Pancreas (tissue), 10 donors: ENCODE measurements around the gene C10orf95. TPM values are rescaled to one million over a fixed set of nuclear protein-coding genes. Genes with fewer than 3 reads are reported as not detected.

Experiments used
- ATAC-seq, 4 donors: fragments of 200-7000 bp; cut with Tn5 transposase; one replicate each; pipeline versions ENCODE4 v1.8.0 to v1.9.1; 2020; ENCODE audit warnings: mild to moderate bottlenecking in 4 of 4, moderate library complexity in 4 of 4
- DNase-seq, 6 donors: peaks; one replicate each; pipeline ENCODE4 v3.0.0-alpha.2; 2020
- FAIRE-seq: peaks from 2 replicates; lab custom pipeline; 2012; peaks lifted over from hg19 to GRCh38; lab: Jason Lieb, UNC
- H3K27ac ChIP-seq, 4 donors: fragments of 200-600 bp; sonication (generic); 1 replicate in 3 of 4; 2 replicates in 1 of 4; pipeline versions ENCODE4 v1.5.0 to v1.8.0; 2020
- H3K27me3 ChIP-seq, 4 donors: fragments of 200-600 bp; one replicate each; pipeline ENCODE4 v1.8.0; 2021
- H3K36me3 ChIP-seq, 3 donors: fragments of 200-600 bp; sonication (generic) in 1 of 3; one replicate each; pipeline versions ENCODE4 v1.5.0 to v1.8.0; 2020 to 2021
- H3K4me1 ChIP-seq, 3 donors: fragments of 200-600 bp; one replicate each; pipeline ENCODE4 v1.8.0; 2021
- H3K4me3 ChIP-seq, 4 donors: fragments of 200-600 bp; sonication (generic) in 2 of 4; one replicate each; pipeline versions ENCODE4 v1.5.0 to v1.8.0; 2020 to 2021
- H3K9me3 ChIP-seq, 4 donors: fragments of 200-600 bp; one replicate each; pipeline ENCODE4 v1.8.0; 2021
- WGBS, 2 donors: extraction: QIAGEN DNeasy Blood & Tissue Kit; methylation state at CpG; one replicate each; pipeline ENCODE4 v1.1.7; 2013; 5-methylcytosine and 5-hydroxymethylcytosine counted together
- intact Hi-C, 3 donors: fragments of 100-400 bp; cut with DNase I; formaldehyde crosslinking; loops; one replicate each; pipeline versions ENCODE4 v1.11.1 to v1.14.2; 2022
- polyA plus RNA-seq, 2 donors: library from polyadenylated mRNA; stranded (reverse); fragments of 200-250 nt; gene quantifications; one replicate each; pipeline ENCODE4 v1.2.3, GENCODE V29; 2013
- total RNA-seq, 6 donors: library from RNA; stranded (reverse); fragmentation: NEBNext Ultra II Directional in 4 of 6; extraction: Animal tissue kit (Norgen Biotek cat#: 25700) in 4 of 6; gene quantifications; one replicate each; pipeline versions ENCODE4 v1.2.1 to v1.2.4, GENCODE V29; 2021 to 2023
- TF ChIP-seq, protein P1 (sequence below), 4 donors: fragments of 200-600 bp; sonication (generic) in 3 of 4; IDR thresholded peaks; one replicate each; pipeline versions ENCODE4 v1.5.0 to v1.8.0; 2021; ENCODE audit warnings: antibody characterized with exemption in 4 of 4
- donor health status: healthy with polysubstance abuse.
- donor health status: DM: no; HTN: no; CAD: no; lungs with moderate emphysema.
- donor health status: DM: no; HTN: no; CAD: no.
- donor health status: control.
- donor health status: control.
- donor health status: Bipolar disorder and iron deficiency.
- donor health status: DM: yes; HTN: yes; CAD: no.
- donor health status: DM: no; HTN: no; CAD: no.
- donor health status: DM: no; HTN: no; CAD: no.
- donor health status: DM: yes; HTN: yes; CAD: no.

Gene C10orf95
- total and polyA plus RNA-seq, 8 donors, result 0.37 to 1.2 (median 0.46) TPM

DNA sequence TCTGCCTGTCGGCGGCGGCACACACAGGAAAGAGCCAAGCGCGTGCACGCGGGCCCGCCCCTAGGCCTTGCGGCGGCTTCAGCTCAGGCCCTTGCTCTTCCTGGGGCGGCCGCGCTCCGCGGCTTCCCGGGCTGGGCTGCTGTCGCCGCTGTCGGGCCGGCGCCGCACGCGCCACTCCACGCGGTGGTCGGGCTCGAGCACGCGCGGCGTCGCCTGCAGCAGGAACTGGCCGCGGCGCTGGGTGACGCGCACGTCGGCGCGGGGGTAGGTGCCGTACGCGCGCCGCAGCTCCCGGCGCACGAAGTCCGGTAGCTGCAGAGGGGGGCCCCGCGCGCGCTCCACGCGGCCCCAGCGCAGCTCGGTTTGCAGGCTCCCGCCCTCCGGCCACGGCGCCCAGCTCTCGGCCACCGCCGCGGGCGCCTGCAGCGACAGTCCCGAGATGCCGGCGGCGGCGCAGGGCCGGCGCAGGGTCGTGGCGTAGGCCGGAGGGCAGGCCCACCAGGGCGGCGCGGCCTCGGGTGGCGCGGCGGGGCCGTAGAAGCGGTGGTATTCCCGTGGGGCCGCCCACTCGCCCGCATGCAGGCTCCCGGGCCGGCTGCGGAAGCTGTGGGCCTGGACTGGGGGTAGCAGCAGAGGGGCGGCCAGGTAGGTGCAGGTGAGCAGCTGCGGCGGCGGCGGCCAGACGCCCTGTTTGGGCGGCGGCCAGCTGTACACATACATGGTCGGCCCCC lies 804 bp downstream of the C10orf95 start:
- no peaks in the 10 kb centered on the region for H3K9me3 ChIP-seq
- TF ChIP-seq, protein P1, sequence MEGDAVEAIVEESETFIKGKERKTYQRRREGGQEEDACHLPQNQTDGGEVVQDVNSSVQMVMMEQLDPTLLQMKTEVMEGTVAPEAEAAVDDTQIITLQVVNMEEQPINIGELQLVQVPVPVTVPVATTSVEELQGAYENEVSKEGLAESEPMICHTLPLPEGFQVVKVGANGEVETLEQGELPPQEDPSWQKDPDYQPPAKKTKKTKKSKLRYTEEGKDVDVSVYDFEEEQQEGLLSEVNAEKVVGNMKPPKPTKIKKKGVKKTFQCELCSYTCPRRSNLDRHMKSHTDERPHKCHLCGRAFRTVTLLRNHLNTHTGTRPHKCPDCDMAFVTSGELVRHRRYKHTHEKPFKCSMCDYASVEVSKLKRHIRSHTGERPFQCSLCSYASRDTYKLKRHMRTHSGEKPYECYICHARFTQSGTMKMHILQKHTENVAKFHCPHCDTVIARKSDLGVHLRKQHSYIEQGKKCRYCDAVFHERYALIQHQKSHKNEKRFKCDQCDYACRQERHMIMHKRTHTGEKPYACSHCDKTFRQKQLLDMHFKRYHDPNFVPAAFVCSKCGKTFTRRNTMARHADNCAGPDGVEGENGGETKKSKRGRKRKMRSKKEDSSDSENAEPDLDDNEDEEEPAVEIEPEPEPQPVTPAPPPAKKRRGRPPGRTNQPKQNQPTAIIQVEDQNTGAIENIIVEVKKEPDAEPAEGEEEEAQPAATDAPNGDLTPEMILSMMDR (IDR thresholded peaks at IDR 0.05), result no peak
- FAIRE-seq (no peak), ATAC-seq (peak; percentile 81 to 92 (median 88)), DNase-seq (peak; percentile 81 to 95 (median 89))
- WGBS, 2 donors, result 0 to 1% methylated on average over 74 to 104 of the region's 104 CpGs
- H3K36me3 ChIP-seq, result no peaks in the 10 kb centered on the region
- H3K27me3 ChIP-seq, result no peaks in the 10 kb centered on the region
- intact Hi-C loops, result no loop called here
- peak overlapping the region; percentile 70 to 94 (median 86) for H3K4me3 ChIP-seq
- H3K4me1 ChIP-seq, result peaks cover 0 to 5% (median 0%) of the 10 kb centered on the region in 3 donors
- H3K27ac ChIP-seq, result peak overlapping the region; percentile 79 to 91 (median 86)

DNA sequence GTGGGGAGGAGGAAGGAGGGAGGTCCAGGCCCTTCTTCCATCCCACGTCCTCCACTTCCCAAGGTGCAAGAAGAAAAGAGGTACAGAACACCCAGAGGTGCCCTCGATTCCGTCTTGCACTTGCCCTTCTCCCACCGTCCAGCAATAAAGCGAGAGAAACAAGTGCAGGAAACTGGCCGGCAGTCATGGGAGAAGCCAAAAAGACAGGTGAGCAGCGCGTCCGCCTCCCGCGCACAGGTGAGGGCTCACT lies 1.3 kb downstream of the C10orf95 start:
- WGBS, 2 donors, result 0% methylated on average over 10 to 11 of the region's 11 CpGs
- ATAC-seq (peak in 2 of 4 donors; percentile 0 to 1), DNase-seq (no peak), FAIRE-seq (no peak)
- peak overlapping the region; percentile 79 to 91 (median 86) for H3K27ac ChIP-seq
- peaks cover 0 to 5% (median 0%) of the 10 kb centered on the region in 3 donors for H3K4me1 ChIP-seq
- intact Hi-C loops, result no loop called here
- no peaks in the 10 kb centered on the region for H3K36me3 ChIP-seq
- H3K4me3 ChIP-seq, result peak overlapping the region; percentile 70 to 94 (median 86)
- no peaks in the 10 kb centered on the region for H3K9me3 ChIP-seq
- TF ChIP-seq, protein P1 (IDR thresholded peaks at IDR 0.05), result no peak
- H3K27me3 ChIP-seq, result no peaks in the 10 kb centered on the region

DNA sequence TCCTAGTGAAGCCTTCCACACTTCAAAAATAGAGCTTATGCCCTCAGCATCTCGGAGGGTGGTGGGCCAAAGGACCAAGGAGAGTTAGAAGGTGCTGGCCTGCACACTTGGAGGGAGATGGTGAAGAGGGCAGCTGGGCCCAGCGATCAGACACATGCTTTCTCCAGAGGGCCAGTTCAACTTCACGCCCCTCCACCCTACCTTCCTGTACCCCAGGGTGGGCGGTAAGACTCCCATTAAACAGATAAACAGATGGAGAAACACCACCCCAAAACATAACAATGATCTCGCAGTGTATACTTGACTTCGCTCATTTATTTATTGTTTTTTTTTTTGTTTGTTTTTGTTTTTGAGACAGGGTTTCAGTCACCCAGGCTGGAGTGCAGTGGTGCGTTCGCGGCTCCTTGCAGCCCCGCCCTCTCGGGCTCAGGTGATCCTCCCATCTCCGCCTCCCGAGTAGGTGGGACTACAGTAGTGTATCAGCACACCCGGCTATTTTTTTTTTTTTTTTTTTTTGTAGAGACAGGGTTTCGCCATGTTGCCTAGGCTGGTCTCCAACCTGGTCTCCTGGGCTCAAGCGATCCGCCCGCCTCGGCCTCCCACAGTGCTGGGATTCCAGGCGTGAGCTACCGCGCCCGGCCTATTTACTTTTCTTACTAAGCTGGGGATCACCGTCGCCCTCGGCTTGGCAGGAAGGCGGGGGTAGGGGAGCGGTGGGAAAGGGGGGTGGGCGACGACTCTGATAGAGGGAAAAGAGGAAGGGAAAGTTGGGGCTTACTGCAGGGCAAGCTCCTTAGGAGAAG lies 1.8 kb downstream of the C10orf95 start:
- intact Hi-C loops, result no loop called here
- FAIRE-seq, result no peak

DNA sequence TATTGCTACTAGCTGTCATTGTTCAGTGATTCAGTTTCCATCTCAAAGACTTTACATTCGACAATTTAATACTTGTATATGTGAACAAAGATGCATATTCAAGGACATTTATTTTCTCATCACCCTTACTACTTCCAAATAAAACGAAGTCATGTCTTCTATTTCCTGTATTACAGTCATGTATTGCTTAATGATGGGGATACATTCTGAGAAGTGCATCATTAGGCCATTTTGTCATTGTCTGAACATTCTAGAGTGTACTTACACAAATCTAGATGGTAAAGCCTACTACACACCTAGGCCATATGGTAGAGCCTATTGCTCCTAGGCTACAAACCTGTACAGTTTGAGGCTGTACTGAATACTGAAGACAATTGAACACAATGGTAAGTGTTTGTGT lies 6.5 kb downstream of the C10orf95 start:
- WGBS, 2 donors, result 55 to 64% methylated on average over 2 of the region's 2 CpGs
- Histone ChIP-seq H3K36me3 (no peaks in the 10 kb centered on the region), H3K9me3 (no peaks in the 10 kb centered on the region), H3K27me3 (no peaks in the 10 kb centered on the region), H3K4me1 (peaks cover 0 to 5% (median 0%) of the 10 kb centered on the region in 3 donors), H3K27ac (no peak overlapping the region), H3K4me3 (no peak overlapping the region)
- no peak for ATAC-seq
- DNase-seq, result no peak
- TF ChIP-seq, protein P1 (IDR thresholded peaks at IDR 0.05), result no peak
- intact Hi-C loops, result no loop called here
- no peak for FAIRE-seq

More for the DNA sequence above, 1.8 kb downstream of the C10orf95 start:
- ATAC-seq (peak; percentile 79 to 88 (median 84)), DNase-seq (peak; percentile 80 to 92 (median 88))
- Histone ChIP-seq H3K4me1 (peaks cover 0 to 5% (median 0%) of the 10 kb centered on the region in 3 donors), H3K27ac (peak overlapping the region; percentile 79 to 91 (median 86)), H3K27me3 (no peaks in the 10 kb centered on the region), H3K36me3 (no peaks in the 10 kb centered on the region), H3K9me3 (no peaks in the 10 kb centered on the region), H3K4me3 (peak overlapping the region; percentile 70 to 94 (median 86))
- TF ChIP-seq, protein P1 (IDR thresholded peaks at IDR 0.05), result no peak
- 5% methylated on average over 29 to 30 of the region's 30 CpGs for WGBS, 2 donors
